ENCODE data around the gene DHPS.
"Not testable (repeated sequence)": the region's sequence is repeated elsewhere in the genome, so short reads cannot be mapped to it uniquely, and the experiment has no call there.

Gene DHPS

GRCh38 chr19:12701596-12702282, 20.1 kb upstream of the DHPS start:
- ChIA-PET POLR2A (no interaction called here), CTCF (no interaction called here)
- no peak for DNase-seq (ENCODE audit: extremely low spot score)
- TF ChIP-seq TARDBP (IDR thresholded peaks at IDR 0.05): no peak
- TF ChIP-seq SP1 (IDR thresholded peaks at IDR 0.05): no peak
- no peak for TF ChIP-seq FOXA1 (IDR thresholded peaks at IDR 0.05)
- TF ChIP-seq LEF1 (IDR thresholded peaks at IDR 0.05; ENCODE audit: borderline replicate concordance): no peak
- TF ChIP-seq ARNT (IDR thresholded peaks at IDR 0.05): no peak
- TF ChIP-seq ZNF384 (IDR thresholded peaks at IDR 0.05): no peak
- no peak for TF ChIP-seq NFRKB (IDR thresholded peaks at IDR 0.05)
- no peak for TF ChIP-seq BHLHE40 (IDR thresholded peaks at IDR 0.05; ENCODE audit: borderline replicate concordance)
- TF ChIP-seq FOXK2 (IDR thresholded peaks at IDR 0.05): no peak
- TF ChIP-seq CTBP1 (IDR thresholded peaks at IDR 0.05; ENCODE audit: borderline replicate concordance): no peak
- no peak for TF ChIP-seq SUZ12 (IDR thresholded peaks at IDR 0.05)
- TF ChIP-seq ELF4 (IDR thresholded peaks at IDR 0.05): no peak
- no peak for TF ChIP-seq PKNOX1 (IDR thresholded peaks at IDR 0.05)
- TF ChIP-seq FOXM1 (IDR thresholded peaks at IDR 0.05; ENCODE audit: borderline replicate concordance): no peak
- TF ChIP-seq HDGF (IDR thresholded peaks at IDR 0.05; ENCODE audit: borderline replicate concordance): no peak
- no peak for TF ChIP-seq L3MBTL2 (conservative IDR thresholded peaks at IDR 0.05)

GRCh38 chr19:12698138-12698537, 16.5 kb upstream of the DHPS start:
- POLR2A ChIA-PET: no interaction called here
- TF ChIP-seq TARDBP (IDR thresholded peaks at IDR 0.05): no peak
- TF ChIP-seq ELF4 (IDR thresholded peaks at IDR 0.05): no peak
- TF ChIP-seq LEF1 (IDR thresholded peaks at IDR 0.05; ENCODE audit: borderline replicate concordance): no peak
- no peak for TF ChIP-seq ARNT (IDR thresholded peaks at IDR 0.05)
- TF ChIP-seq SUZ12 (IDR thresholded peaks at IDR 0.05): no peak
- no peak for TF ChIP-seq PKNOX1 (IDR thresholded peaks at IDR 0.05)
- no peak for TF ChIP-seq BHLHE40 (IDR thresholded peaks at IDR 0.05; ENCODE audit: borderline replicate concordance)
- no peak for TF ChIP-seq FOXK2 (IDR thresholded peaks at IDR 0.05)
- no peak for TF ChIP-seq NFRKB (IDR thresholded peaks at IDR 0.05)
- CTCF ChIA-PET: no interaction called here
- DNase-seq (ENCODE audit: extremely low spot score): no peak

- ChIA-PET POLR2A (interaction anchor here (1.0 to 1.8 kb wide), 3 partner anchors 8 to 37 kb away, joined by 3 to 6 read pairs (median 4); no protein-coding TSS in a partner anchor), CTCF (interaction anchor here (1.8 kb wide), 1 partner anchor 69 kb away, joined by 4 read pairs; no protein-coding TSS in a partner anchor)
- DNase-seq (ENCODE audit: extremely low spot score): not testable (repeated sequence)
Measured at GRCh38 chr19:12697425-12697824, 15.7 kb upstream of the DHPS start.

GRCh38 chr19:12696366-12697335, 15.0 kb upstream of the DHPS start, which contains the start of gene FBXW9:
FBXW9 (minus strand) TSS chr19:12696631; CDS start chr19:12696581, 50 bp downstream.
- TF ChIP-seq ZNF384 (IDR thresholded peaks at IDR 0.05): peak; percentile 50
- TF ChIP-seq NFRKB (IDR thresholded peaks at IDR 0.05): no peak
- TF ChIP-seq ELF4 (IDR thresholded peaks at IDR 0.05): peak; percentile 55
- TF ChIP-seq SP1 (IDR thresholded peaks at IDR 0.05): no peak
- TF ChIP-seq FOXM1 (IDR thresholded peaks at IDR 0.05; ENCODE audit: borderline replicate concordance): no peak
- TF ChIP-seq SUZ12 (IDR thresholded peaks at IDR 0.05): no peak
- no peak for TF ChIP-seq HDGF (IDR thresholded peaks at IDR 0.05; ENCODE audit: borderline replicate concordance)
- TF ChIP-seq CTBP1 (IDR thresholded peaks at IDR 0.05; ENCODE audit: borderline replicate concordance): no peak
- TF ChIP-seq FOXK2 (IDR thresholded peaks at IDR 0.05): no peak
- no peak for TF ChIP-seq BHLHE40 (IDR thresholded peaks at IDR 0.05; ENCODE audit: borderline replicate concordance)
- no peak for TF ChIP-seq TARDBP (IDR thresholded peaks at IDR 0.05)
- no peak for TF ChIP-seq LEF1 (IDR thresholded peaks at IDR 0.05; ENCODE audit: borderline replicate concordance)
- peak; percentile 67 for TF ChIP-seq L3MBTL2 (conservative IDR thresholded peaks at IDR 0.05)
- no peak for TF ChIP-seq ARNT (IDR thresholded peaks at IDR 0.05)
- TF ChIP-seq PKNOX1 (IDR thresholded peaks at IDR 0.05): no peak
- no peak for TF ChIP-seq FOXA1 (IDR thresholded peaks at IDR 0.05)
- peak; percentile 96 for DNase-seq (ENCODE audit: extremely low spot score)
- POLR2A ChIA-PET: interaction anchor here (0.6 to 1.8 kb wide), 6 partner anchors 9 to 41 kb away, joined by 3 to 6 read pairs (median 4); partner anchors contain the start of gene GET3
- CTCF ChIA-PET: interaction anchor here (1.8 kb wide), 1 partner anchor 70 kb away, joined by 4 read pairs; no protein-coding TSS in a partner anchor

- CTCF ChIA-PET: interaction anchor here (1.8 kb wide), 1 partner anchor 71 kb away, joined by 4 read pairs; no protein-coding TSS in a partner anchor
- POLR2A ChIA-PET: interaction anchor here (0.6 to 1.8 kb wide), 4 partner anchors 15 to 41 kb away, joined by 3 to 6 read pairs (median 4); partner anchors contain the start of gene GET3
- no peak for TF ChIP-seq FOXM1 (IDR thresholded peaks at IDR 0.05; ENCODE audit: borderline replicate concordance)
- TF ChIP-seq ZNF384 (IDR thresholded peaks at IDR 0.05): no peak
- TF ChIP-seq TARDBP (IDR thresholded peaks at IDR 0.05): no peak
- no peak for TF ChIP-seq CTBP1 (IDR thresholded peaks at IDR 0.05; ENCODE audit: borderline replicate concordance)
- no peak for TF ChIP-seq PKNOX1 (IDR thresholded peaks at IDR 0.05)
- TF ChIP-seq LEF1 (IDR thresholded peaks at IDR 0.05; ENCODE audit: borderline replicate concordance): no peak
- no peak for TF ChIP-seq SP1 (IDR thresholded peaks at IDR 0.05)
- no peak for TF ChIP-seq ARNT (IDR thresholded peaks at IDR 0.05)
- TF ChIP-seq NFRKB (IDR thresholded peaks at IDR 0.05): no peak
- no peak for TF ChIP-seq FOXK2 (IDR thresholded peaks at IDR 0.05)
- no peak for TF ChIP-seq BHLHE40 (IDR thresholded peaks at IDR 0.05; ENCODE audit: borderline replicate concordance)
- TF ChIP-seq HDGF (IDR thresholded peaks at IDR 0.05; ENCODE audit: borderline replicate concordance): no peak
- no peak for TF ChIP-seq ELF4 (IDR thresholded peaks at IDR 0.05)
- TF ChIP-seq FOXA1 (IDR thresholded peaks at IDR 0.05): no peak
- DNase-seq (ENCODE audit: extremely low spot score): no peak
Measured at GRCh38 chr19:12695997-12696365, 14.3 kb upstream of the DHPS start.
